OCI-M2 (cell line): ENCODE results near the gene SLC2A9.

Experiments
- DNase-seq: peaks from one replicate; lab custom pipeline; 2025; ENCODE audit not compliant: unreplicated experiment; lab: John Stamatoyannopoulos, UW

Gene SLC2A9

DNA sequence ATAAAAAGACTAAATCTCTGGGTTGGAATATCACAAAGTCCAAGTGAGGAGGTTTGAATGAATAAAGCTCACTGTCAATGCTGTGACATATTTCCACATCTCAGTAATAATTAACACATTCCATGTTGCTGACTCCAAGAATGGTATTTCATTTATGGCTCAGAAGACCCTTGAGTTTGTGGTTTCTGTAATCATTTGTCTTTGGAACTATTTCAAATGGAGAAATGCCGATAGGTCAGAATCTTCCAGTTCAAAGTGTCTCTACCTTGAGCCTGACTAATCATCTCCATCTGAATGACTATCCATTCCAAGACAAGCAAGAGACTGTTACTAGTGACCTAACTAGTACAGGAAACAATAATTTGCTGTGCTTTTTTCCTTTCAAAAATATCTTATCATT, 24.2 kb upstream of the SLC2A9 start:
- DNase-seq: no peak

DNA sequence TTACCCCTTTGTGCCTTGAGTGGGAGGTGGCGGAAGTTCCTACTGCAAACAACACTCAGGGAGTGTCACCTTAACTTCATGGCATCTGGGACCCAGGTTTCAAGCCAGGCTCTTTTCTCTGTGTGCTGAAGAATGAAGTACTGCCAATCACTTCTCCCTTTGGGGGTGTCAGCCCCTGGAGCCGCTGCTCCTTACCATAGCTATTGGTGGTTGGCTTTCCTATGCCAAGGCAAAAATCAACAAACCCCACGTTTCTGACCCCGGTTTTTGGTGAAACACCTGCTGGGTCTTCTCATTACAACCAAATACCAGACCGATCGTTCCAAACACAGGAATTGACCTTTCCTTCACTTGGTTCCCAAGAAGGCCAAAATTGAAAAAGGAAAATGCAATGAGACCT, 19.7 kb upstream of the SLC2A9 start:
- DNase-seq: no peak

DNA sequence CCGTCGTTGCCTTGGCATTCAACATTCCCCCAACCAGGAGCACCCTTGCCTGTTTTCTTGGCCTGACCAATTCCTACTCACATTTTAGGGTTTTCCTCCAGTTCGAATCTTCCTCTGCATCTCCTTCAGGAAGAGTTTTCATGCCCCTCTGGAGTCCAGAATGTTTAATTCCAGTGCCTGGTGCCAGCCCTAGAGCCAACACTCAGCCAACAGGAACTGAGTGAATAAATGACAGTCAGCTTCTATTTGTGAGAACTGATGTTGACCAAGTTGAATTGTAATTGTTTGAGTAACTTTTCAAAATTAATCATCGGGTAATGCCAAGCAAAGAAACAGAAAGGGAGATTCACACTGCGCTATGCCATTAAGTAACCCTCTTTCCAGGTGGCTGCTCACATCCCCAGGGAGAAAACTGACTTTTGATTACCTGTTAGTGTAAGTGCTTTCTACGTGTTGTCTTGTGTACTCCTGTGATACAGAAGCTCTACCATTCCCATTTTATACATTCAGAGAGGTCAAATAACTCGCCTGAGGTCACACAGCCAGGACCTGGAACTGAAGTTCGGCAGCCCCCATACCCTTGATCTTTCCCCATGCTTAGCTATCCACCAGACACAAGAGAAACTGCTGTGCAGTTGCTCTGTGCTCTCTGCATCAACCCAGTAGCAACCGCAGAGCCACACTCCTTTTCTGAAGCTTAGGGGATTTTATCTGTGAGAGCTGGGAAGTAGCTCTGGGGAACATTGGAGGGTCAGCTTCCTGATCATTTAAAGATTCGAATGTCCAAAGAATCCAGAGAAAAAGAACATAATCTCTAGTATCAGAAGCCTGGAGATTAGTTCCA, 19.0 kb upstream of the SLC2A9 start:
- no peak for DNase-seq

DNA sequence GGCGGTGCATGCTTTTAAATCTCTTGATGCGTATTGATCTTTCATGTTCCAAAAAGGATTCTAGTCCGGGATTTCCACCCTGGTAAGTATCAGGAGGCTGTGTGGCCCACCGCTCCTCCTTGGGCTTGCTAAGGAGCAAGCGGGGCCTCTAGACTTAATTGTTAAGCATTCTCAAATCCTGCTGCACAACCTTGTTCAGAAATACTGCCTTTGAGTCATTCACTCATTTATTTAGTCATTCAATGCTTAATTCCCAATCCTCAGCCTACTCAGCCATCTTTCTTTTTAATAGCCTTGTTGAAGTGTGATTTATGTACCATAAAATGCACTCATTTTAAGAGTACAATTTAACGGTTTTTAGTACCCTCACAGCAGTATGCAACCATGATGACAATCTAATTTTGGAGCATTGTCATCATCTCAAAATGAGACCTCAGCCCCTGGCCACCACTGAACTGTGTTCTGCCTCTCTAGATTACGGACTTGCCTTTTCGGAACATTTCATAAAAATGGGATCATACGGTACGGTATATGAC, 15.6 kb upstream of the SLC2A9 start:
- DNase-seq: no peak

DNA sequence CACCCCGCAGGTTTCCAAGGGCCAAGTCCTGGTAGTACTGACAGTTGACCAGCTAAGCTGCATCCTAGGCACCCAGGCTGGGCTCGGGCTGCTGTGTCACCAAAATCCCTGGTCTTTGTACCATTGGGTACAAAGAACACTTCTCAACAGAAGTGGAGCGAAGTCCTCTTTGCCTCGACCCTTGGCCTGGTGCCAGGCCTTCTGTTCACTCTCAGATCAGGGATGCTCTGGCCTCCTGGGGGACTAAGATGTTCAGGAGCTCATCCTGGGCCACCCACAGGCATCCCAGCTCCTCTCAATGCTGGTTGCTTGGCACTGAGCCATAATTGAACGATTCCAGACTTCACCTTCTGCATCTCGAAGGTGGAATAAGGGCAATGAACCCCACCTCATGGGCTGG, 13.8 kb upstream of the SLC2A9 start:
- no peak for DNase-seq

DNA sequence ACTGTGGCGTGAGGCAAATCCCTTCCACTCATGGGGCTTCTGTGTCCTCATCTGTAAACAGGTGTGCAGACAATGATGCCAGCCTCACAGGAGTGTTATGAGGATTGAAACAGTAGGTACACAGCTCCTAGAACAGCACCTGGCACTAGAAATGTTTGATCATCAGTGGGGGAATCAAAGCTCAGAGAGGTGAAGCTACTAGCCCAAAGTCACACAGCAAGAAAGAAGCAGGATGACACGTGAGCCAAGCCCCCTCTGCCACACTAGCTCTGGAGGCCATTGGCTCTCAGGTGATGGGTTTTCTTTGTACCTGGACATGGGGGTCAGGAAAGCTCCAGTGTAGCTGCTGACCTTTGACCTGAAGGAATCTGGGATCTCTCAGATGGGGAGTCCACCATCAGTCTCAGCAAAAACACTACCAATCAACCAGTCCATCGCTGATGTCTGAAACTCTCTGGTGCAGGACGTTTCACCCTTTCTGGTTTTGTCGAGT, 13.4 kb upstream of the SLC2A9 start:
- DNase-seq: no peak

DNA sequence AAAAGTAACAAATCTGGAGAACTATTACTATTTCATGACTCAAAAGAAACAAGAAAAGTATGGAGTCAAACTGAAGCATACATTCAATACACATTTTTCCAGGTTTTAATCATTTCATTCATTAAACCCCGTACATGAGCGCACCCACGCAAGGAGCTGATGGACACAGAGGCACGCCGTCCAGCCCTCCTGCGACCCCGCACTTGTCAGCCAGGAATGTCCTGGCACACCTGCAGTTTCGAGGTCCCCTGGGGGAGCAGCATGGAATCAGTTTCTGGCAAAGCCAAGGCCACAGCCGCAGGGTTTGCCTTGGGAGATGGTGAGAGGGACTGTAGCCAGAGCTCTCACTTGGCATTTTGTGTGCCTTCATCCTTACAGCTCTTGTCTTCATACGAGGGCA, 12.8 kb upstream of the SLC2A9 start:
- DNase-seq: no peak

DNA sequence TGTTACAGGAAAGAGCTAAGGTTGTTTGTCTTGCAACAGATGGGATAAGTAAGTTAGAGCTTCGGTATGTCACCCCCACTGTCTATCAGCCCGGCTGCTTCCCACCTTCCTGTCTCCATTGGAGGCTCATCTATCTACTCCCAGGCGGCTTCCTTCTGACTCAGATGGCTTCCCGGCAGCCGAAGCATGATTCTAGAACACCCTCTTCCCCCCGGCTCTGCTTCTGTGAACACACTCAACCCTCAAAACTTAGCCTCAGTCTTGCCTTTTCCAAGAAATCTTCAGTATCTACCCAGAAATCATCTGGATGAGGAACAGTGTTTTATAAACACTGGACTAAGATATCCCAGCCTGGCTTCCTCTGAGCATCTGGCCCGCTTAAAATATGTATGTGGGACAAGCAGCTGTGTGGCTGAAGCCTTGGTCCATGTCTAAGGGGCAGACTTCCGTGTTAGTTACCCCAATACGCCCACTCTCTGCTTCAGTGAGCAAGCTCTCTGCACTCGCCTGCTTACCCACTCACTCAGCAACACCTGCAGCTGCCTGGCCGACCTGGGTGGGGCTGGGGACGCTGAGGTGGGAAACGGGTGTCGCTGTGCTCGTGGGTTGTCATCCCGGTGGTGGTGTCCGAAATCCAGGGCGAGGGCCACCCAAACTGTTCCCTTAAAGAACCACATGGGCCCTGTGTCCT, 12.0 kb upstream of the SLC2A9 start:
- DNase-seq: no peak

DNA sequence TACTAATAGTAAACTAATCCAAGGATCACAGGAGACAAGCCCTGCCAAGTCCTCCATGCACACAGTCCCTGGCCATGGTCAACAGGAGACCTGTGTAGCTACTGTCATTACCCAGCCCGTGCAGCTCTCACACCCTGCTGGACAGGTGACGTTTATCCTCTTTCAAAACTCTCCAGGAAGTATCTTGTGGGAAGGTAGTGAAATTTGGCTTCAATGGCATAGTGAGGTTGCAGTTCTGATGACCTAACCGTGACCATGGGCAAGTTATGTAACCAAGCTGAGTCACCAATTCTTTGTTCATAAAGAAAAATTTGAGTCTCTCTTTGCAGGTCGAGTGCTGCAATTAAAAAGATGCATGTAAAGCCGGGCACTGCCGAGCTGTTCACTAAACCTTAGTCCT, 11.3 kb upstream of the SLC2A9 start:
- DNase-seq: no peak

DNA sequence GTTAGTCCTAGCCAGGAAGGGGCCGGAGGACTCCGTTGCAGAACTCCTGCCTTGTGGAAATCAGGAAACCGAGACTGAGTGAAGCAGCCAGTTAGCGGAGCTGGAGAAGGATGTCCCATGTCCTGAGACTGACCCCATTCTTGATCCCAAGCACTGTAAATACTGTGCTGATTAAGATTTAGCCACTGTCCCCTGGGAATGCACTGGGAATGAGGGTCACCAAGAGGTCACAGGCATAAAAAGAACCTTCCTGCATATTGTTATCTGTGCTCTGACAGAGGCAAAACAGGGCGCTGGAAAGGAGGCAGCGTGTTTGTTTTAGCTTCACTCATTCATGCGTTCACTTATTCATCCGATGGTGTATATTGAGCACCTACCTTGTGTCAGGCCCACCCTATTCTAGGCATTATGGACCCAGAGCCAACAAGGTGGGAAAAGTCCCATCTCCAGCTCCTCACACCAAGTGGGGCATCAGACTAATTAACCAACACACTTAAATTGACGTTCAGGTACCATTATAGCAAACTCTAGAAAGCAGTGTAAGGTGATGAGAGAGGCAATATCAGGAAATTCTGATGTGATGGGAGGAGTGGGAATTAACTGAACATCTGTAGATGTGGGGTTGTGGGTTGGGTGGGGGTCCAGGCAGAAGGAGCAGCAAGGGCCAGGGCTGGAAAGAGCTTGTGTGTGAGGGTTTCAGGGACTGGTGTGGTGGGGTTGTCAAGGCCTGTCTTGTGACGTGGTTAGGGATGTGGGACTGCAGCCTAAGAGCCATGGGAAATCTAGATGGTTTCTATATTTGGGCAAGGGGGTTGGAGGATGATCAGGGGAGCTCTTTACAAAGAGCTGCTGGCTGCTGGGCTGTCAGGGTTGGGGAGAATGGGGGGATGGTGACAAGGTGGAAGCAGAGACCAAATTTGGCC, 10.6 kb upstream of the SLC2A9 start:
- no peak for DNase-seq

DNA sequence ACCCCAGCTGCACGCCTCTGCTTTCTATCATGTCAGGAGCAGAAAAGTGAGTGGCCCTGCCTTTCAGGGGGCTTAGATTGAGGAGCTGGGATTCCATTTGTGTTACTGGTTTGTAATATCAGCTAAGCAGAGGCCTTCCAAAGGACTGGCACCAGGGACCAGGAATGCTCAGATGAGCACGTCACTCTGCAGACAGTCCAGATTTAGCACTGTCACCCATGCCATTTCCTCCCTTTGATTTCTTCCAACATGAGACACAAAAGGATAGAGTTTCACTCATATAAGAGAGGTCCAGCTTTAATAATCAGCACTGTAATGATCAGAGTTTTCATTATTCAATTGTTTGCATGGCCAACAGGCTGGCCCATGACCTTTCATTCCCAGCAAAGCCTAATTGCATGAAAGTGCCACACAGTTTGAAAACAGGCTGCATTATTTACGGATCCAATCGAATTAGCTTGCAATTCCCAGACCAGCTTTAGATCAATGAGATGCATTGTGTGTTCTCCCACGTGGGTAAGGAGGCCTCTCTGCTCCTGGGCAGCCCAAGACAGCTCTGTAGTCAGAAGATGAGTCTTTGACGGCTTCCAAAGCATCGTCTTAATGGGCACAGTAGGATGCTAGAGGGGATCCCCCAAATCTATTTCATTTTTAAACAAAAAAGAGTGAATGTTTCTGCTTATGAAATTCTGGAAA, 9.8 kb upstream of the SLC2A9 start:
- no peak for DNase-seq

DNA sequence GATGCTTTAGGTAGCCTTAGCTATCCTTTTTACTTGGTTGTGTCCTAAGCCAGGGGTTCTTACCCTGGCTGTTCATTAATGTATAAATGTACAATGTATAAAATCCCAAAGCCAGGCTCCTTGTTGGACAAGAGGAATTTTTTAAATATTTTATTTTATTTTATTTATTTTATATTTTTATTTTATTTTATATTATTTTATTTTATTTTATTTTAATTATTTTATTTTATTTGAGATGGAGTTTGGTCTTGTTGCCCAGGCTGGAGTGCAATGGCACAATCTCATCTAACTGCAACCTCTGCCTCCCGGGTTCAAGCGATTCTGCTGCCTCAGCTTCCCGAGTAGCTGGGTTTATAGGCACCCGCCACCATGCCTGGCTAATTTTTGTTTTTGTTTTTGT, 8.1 kb upstream of the SLC2A9 start:
- DNase-seq: no peak

DNA sequence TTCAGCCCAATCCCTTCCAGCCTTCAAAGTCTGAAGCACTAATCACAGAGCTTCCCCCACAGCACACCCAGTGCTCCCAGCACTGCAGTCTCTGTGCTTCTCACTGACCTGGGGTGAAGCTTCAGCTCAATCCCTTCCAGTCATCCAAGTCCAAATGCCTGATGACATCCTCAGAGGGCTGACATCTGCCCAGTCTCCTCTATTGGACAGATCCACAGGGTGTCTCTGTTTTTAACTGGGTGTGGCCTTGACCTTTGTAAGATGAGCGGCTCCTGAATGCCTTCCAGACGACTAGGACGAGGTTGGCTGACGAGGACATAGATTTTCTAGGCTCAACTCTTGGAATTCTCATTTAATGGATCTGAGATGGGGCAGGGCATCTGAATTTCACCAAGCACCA, 7.6 kb upstream of the SLC2A9 start:
- no peak for DNase-seq

DNA sequence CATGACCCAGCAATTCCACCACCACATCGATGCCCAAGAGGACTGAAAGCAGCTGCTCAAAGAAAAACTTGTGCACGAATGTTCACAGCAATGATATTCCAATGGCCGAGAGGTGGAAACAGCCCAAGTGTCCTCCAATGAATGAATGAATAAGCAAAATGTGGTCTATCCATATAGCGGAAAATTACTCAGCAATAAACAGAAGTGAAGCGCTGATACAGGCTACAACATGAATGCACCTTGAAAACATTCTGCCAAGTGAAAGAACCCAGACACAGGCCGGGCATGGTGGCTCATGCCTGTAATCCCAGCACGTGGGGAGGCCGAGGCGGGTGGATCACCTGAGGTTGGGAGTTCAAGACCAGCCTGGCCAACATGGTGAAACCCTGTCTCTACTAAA, 5.2 kb upstream of the SLC2A9 start:
- no peak for DNase-seq

DNA sequence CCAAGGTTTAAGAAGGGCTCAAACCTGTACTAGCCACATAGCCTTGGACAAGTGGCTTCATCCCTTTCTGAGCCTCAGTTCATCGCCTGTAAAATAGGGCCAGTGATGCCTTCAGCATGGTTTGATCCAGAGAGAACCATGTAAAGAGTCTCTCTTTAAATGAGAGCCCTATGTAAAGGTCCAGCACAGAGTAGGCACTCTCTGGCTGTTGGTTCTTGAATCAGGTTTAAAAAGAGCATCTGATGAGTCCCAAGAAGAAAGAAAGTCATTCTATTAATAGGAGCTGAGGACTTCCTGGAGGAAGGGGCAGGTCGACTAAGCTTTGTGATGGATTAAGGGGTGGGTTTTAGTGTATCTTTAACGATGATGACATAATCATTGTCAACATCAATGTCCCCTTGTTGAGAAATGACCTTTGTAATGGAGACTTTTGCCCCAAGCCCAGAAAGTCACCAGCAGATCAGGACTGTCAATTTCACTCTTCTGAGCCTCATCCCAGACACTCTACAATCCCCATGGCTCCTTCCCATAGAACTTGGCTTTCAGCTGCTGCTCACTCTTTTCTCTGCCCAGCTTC, 4.0 kb upstream of the SLC2A9 start:
- no peak for DNase-seq

DNA sequence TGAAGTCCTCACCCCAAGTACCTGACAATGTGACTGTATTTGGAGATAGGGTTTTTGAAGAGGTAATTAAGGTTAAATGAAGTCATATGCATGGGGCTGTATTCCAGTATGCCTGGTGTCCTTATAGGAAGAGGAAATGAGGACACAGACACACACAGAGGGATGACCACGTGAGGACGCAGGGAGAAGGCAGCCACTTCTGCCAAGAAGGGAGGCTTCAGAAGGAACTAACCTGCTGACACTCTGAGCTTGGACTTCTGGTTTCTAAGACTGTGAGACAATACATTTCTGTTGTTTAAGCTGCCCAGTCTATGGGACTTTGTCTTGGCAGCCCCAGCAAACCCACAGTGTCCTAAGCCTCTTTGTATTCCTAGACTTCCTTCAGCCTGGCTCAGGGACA, 3.0 kb upstream of the SLC2A9 start:
- no peak for DNase-seq

DNA sequence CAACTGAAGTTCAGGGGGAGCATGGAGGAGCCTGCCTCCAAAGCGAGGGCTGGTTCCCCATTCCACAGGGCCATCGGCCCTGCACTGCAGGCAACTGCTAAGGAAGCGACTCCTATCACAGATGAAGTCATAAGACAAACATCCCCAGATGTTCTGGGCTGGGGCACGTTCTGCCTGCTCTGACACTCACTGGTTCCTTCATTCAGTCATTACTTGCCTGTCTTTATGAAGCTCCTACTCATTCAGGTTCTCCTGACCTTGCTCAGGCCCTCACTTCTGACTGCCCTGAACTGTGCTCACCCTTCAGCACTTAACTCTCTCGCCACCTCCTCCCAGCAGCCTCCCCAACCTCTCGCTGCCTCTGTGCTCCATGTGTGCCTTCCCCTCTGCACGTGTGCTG, 2.5 kb upstream of the SLC2A9 start:
- DNase-seq: no peak

DNA sequence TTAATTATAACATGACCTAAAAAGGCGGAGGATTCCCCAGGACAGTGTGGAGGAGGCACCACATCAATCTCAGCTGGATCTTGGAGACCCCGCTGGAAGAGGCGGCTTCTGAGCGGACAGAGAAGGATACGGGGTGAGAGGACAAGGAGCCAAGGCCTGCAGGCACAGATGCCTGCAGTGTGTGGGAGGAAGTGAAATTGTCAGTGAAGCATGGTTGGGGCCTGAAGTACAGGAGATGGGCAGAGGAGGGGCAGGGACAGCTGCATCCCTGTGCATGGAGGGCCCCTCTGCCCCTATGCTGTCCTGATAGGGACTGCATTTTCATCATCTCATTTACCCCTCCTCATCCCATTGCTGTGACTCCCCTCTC, 1.7 kb upstream of the SLC2A9 start:
- DNase-seq: no peak

DNA sequence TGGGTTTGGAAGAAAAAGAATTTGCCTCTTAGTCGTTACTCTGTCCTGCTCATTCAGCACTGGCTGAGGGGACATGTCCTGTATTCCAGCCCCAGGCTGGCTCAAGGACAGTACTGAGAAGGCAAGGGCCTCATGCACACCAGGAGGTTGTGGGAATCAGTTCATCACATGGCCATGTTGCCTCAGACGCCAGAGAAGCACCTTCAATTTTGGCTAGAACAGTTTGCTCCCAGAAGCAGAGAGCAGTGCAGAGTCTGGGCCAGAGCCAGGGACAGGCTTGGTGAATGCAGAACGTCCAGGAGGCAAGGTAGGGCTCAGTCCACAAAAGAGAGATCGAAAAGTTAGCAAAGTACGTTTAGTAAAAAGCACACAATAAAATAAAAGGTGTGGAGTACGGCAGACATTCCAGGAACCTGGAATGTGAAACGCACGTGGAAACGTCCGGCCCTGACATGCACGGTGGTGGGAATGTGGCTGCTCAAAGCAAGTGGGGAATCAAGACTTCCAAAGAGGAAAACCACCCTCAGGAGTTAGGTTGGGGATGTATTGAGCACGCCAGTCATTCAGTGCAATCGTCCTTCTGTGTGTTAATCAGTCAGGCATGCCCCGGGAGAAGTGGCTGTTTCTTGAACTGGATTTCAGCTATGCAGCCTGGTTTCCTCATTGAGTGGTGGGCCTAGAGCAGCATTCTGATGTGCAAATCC, 1.2 kb upstream of the SLC2A9 start:
- no peak for DNase-seq

DNA sequence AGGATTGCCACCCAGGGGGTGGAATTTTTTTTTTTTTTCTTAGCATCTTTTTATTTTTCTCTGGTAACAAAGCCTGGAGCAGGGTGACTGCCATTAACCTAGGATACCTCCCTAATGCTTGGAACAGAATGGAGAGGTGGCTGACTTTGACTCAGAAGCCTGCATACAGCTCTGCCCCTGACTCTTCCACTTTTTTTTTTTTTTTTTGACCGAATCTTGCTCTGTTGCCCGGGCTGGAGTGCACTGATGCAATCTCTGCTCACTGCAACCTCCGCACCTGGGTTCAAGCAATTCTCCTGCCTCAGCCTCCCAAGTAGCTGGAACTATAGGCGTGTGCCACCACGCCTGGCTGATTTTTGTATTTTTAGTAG, 341 bp upstream of the SLC2A9 start:
- DNase-seq: no peak
